Astrocyte (in vitro differentiated cells and primary cell): ENCODE data around the gene C1orf159. TPM values are rescaled to one million over a fixed set of nuclear protein-coding genes. Genes with fewer than 3 reads are reported as not detected.

Experiments
- DNase-seq: peaks from one replicate; pipeline ENCODE4 v3.0.0-alpha.2; 2010; ENCODE audit warnings: low read depth
- FAIRE-seq: peaks from 2 replicates; lab custom pipeline; 2011; peaks lifted over from hg19 to GRCh38; lab: Jason Lieb, UNC
- H2AFZ ChIP-seq: 2 replicates; pipeline ENCODE4 v1.6.0; 2012; ENCODE audit warnings: low read depth, low read length, inconsistent platforms
- H3K27ac ChIP-seq: 2 replicates; pipeline ENCODE4 v1.5.1; 2011; ENCODE audit warnings: low read depth, low read length, inconsistent platforms
- H3K27me3 ChIP-seq: 2 replicates; pipeline ENCODE4 v1.6.0; 2011; ENCODE audit warnings: low read length, inconsistent platforms; ENCODE audit not compliant: insufficient read depth
- H3K36me3 ChIP-seq: 2 replicates; pipeline ENCODE4 v1.5.1; 2011; ENCODE audit warnings: low read length, inconsistent platforms; ENCODE audit not compliant: insufficient read depth
- H3K4me1 ChIP-seq: 2 replicates; pipeline ENCODE4 v1.5.1; 2011; ENCODE audit warnings: low read length, inconsistent platforms; ENCODE audit not compliant: insufficient read depth
- H3K4me2 ChIP-seq: 2 replicates; pipeline ENCODE4 v1.6.0; 2012; ENCODE audit warnings: low read length, inconsistent platforms
- H3K4me3 ChIP-seq: 2 replicates; pipeline ENCODE4 v1.5.1; 2011; ENCODE audit warnings: low read depth, mild to moderate bottlenecking, low read length, inconsistent platforms; ENCODE audit not compliant: insufficient read depth
- H3K79me2 ChIP-seq: 2 replicates; pipeline ENCODE4 v1.6.0; 2012; ENCODE audit warnings: mild to moderate bottlenecking, low read length, inconsistent platforms; ENCODE audit not compliant: insufficient read depth
- H3K9ac ChIP-seq: 2 replicates; pipeline ENCODE4 v1.6.0; 2012; ENCODE audit warnings: mild to moderate bottlenecking, low read length, inconsistent platforms
- H3K9me3 ChIP-seq: 2 replicates; pipeline ENCODE4 v1.5.1; 2012; ENCODE audit warnings: low read depth, mild to moderate bottlenecking, low read length, inconsistent platforms; ENCODE audit not compliant: insufficient read depth
- H4K20me1 ChIP-seq: 2 replicates; pipeline ENCODE4 v1.6.0; 2012; ENCODE audit warnings: low read length, inconsistent platforms; ENCODE audit not compliant: insufficient read depth
- H3K27ac Mint-ChIP-seq: one replicate; pipeline ENCODE4 v1.8.0; 2021; ENCODE audit warnings: mild to moderate bottlenecking, mixed read lengths; ENCODE audit not compliant: unreplicated experiment
- H3K27me3 Mint-ChIP-seq: one replicate; pipeline ENCODE4 v1.8.0; 2021; ENCODE audit warnings: low read depth, mixed read lengths; ENCODE audit not compliant: unreplicated experiment
- H3K36me3 Mint-ChIP-seq: one replicate; pipeline ENCODE4 v1.8.0; 2021; ENCODE audit warnings: low read depth, mixed read lengths; ENCODE audit not compliant: unreplicated experiment
- H3K4me1 Mint-ChIP-seq: one replicate; pipeline ENCODE4 v1.8.0; 2021; ENCODE audit warnings: low read depth, mixed read lengths; ENCODE audit not compliant: unreplicated experiment
- H3K4me3 Mint-ChIP-seq: one replicate; pipeline ENCODE4 v1.8.0; 2021; ENCODE audit warnings: mild to moderate bottlenecking, moderate library complexity, mixed read lengths; ENCODE audit not compliant: unreplicated experiment
- H3K9me3 Mint-ChIP-seq: one replicate; pipeline ENCODE4 v1.8.0; 2021; ENCODE audit warnings: mild to moderate bottlenecking, mixed read lengths; ENCODE audit not compliant: unreplicated experiment
- EZH2 ChIP-seq: IDR thresholded peaks from 2 replicates; pipeline ENCODE4 v1.6.1; 2012; ENCODE audit warnings: mild to moderate bottlenecking, low read length, inconsistent platforms; ENCODE audit not compliant: insufficient read depth
- total RNA-seq: library from RNA; stranded (reverse); gene quantifications from 2 replicates; pipeline ENCODE4 v1.2.1, GENCODE V29; 2021
- TF ChIP-seq, protein P1 (sequence below): IDR thresholded peaks from 2 replicates; pipeline ENCODE4 v1.5.1; 2011; ENCODE audit warnings: low read depth, mild to moderate bottlenecking, inconsistent platforms, low read length, moderate library complexity; ENCODE audit not compliant: insufficient read depth

The C1orf159 gene
- total RNA-seq, 1 donor from 2014 or later = 13.9 TPM

DNA sequence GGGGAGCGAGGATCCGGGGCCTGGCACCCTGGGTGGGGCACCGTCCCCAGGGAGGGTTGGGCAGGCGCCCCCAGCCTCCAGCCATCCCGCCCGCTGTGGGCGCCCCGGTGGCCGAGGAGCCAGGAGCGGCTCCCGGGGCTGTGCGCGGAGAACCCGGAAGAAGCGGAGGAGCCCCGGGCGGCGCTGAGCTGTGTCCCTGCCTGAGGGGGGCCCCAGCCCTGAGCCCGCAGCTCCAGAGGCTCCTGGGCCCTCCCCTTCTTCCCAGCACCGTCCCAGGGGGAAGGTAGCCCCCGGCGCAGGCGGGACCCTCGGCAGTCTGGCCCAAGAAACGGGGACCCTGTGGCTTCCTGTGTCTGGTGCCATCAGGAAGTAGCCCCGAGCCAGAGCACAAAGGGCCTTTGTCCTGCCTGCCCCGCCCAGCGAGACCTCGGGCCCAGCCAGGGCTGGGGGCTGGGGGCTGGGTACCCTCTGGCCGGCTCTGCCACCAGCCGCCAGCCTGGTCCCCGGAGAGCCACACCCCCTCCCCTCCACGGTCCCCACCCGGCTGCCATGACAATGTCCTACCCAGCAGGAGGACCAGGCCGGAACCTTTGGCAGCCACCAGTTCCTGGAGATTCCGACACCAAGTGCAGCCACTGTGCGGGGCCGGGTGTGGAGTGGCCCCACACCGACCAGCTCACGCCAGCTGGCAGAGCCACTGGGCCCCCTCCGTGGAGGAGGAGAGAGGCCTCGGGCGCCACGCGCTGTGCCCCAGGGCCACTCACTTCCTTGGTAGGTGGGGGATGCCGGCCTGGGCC, 42.2 kb upstream of the C1orf159 start:
- peak; percentile 5 for DNase-seq
- peak overlapping the region; percentile 81 for H2AFZ ChIP-seq

DNA sequence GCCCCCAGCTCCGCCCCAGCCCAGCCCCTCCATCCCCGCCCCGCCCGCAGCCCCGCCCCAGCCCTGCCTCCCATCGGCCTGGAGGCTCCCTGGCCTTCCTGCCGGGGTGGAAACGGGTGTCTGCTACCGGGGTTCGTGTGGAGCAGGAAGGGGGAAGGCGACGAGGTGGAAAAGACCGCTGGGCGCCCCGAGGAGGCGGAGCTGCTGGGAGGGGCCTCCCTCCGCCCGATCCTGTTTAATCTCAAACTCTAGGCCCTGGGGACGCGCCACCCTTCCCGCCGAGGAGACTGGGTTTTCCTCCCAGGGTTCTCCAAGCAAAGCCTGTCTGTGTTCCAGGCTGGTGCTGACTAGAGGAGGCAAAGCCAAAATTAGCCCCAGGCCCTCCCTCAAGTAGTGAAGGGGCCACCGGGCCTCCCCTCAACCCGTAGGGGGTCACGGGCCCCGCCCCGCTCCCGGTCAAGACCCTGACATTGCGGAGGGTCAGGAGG, 41.6 kb upstream of the C1orf159 start:
- FAIRE-seq (no peak), DNase-seq (peak; percentile 75)
- Mint-ChIP-seq H3K9me3 (peaks cover 16% of the 10 kb centered on the region), H3K27me3 (peaks cover 18% of the 10 kb centered on the region), H3K4me1 (no peaks in the 10 kb centered on the region), H3K27ac (no peak overlapping the region), H3K36me3 (peaks cover 1% of the 10 kb centered on the region), H3K4me3 (no peak overlapping the region)
- H2AFZ ChIP-seq = peak overlapping the region; percentile 81
- peak overlapping the region; percentile 96 for H3K4me2 ChIP-seq
- peaks cover 14% of the 10 kb centered on the region for H3K4me1 ChIP-seq
- H4K20me1 ChIP-seq = no peaks in the 10 kb centered on the region
- H3K36me3 ChIP-seq = no peaks in the 10 kb centered on the region
- H3K9ac ChIP-seq = peak overlapping the region; percentile 81
- peak overlapping the region; percentile 42 for H3K27ac ChIP-seq
- H3K9me3 ChIP-seq = no peaks in the 10 kb centered on the region
- no peaks in the 10 kb centered on the region for H3K27me3 ChIP-seq
- no peaks in the 10 kb centered on the region for H3K79me2 ChIP-seq
- no peak for TF ChIP-seq EZH2
- TF ChIP-seq, protein P1, sequence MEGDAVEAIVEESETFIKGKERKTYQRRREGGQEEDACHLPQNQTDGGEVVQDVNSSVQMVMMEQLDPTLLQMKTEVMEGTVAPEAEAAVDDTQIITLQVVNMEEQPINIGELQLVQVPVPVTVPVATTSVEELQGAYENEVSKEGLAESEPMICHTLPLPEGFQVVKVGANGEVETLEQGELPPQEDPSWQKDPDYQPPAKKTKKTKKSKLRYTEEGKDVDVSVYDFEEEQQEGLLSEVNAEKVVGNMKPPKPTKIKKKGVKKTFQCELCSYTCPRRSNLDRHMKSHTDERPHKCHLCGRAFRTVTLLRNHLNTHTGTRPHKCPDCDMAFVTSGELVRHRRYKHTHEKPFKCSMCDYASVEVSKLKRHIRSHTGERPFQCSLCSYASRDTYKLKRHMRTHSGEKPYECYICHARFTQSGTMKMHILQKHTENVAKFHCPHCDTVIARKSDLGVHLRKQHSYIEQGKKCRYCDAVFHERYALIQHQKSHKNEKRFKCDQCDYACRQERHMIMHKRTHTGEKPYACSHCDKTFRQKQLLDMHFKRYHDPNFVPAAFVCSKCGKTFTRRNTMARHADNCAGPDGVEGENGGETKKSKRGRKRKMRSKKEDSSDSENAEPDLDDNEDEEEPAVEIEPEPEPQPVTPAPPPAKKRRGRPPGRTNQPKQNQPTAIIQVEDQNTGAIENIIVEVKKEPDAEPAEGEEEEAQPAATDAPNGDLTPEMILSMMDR = no peak
- peak overlapping the region; percentile 51 for H3K4me3 ChIP-seq

More for the DNA sequence above, 42.2 kb upstream of the C1orf159 start:
- peak overlapping the region; percentile 42 for H3K27ac ChIP-seq
- H3K9ac ChIP-seq = peak overlapping the region; percentile 81
- H3K4me3 ChIP-seq = peak overlapping the region; percentile 51
- peaks cover 14% of the 10 kb centered on the region for H3K4me1 ChIP-seq
- H3K79me2 ChIP-seq = no peaks in the 10 kb centered on the region
- TF ChIP-seq EZH2 = no peak
- TF ChIP-seq, protein P1 = no peak
- Mint-ChIP-seq H3K27me3 (peaks cover 12% of the 10 kb centered on the region), H3K4me3 (no peak overlapping the region), H3K9me3 (peaks cover 10% of the 10 kb centered on the region), H3K4me1 (no peaks in the 10 kb centered on the region), H3K27ac (no peak overlapping the region), H3K36me3 (no peaks in the 10 kb centered on the region)
- H3K9me3 ChIP-seq = no peaks in the 10 kb centered on the region
- no peak for FAIRE-seq
- H3K27me3 ChIP-seq = no peaks in the 10 kb centered on the region
- peak overlapping the region; percentile 96 for H3K4me2 ChIP-seq
- H3K36me3 ChIP-seq = no peaks in the 10 kb centered on the region
- H4K20me1 ChIP-seq = no peaks in the 10 kb centered on the region

- H3K27ac Mint-ChIP-seq = no peak overlapping the region
- Histone ChIP-seq H3K9ac (no peak overlapping the region), H2AFZ (no peak overlapping the region), H3K27ac (no peak overlapping the region), H3K9me3 (no peaks in the 10 kb centered on the region), H3K4me3 (no peak overlapping the region), H3K79me2 (no peaks in the 10 kb centered on the region), H3K36me3 (no peaks in the 10 kb centered on the region), H3K4me2 (no peak overlapping the region), H3K4me1 (peaks cover 14% of the 10 kb centered on the region), H4K20me1 (no peaks in the 10 kb centered on the region), H3K27me3 (no peaks in the 10 kb centered on the region)
- TF ChIP-seq, protein P1 = no peak
- no peak overlapping the region for H3K4me3 Mint-ChIP-seq
- peaks cover 23% of the 10 kb centered on the region for H3K27me3 Mint-ChIP-seq
- no peak for DNase-seq
- H3K4me1 Mint-ChIP-seq = no peaks in the 10 kb centered on the region
- no peak for FAIRE-seq
- H3K9me3 Mint-ChIP-seq = peaks cover 21% of the 10 kb centered on the region
- peaks cover 6% of the 10 kb centered on the region for H3K36me3 Mint-ChIP-seq
Measured at GRCh38 chr1:1157033-1157365, 41.1 kb upstream of the C1orf159 start.
